NCI-H460 (cell line): ENCODE measurements around the gene SKAP2. TPM values are rescaled to one million over a fixed set of nuclear protein-coding genes. Genes with fewer than 3 reads are reported as not detected.
A peak's percentile ranks its signal among the peaks of the same experiment; 100 is the strongest.

Experiments
- DNase-seq: peaks from one replicate; pipeline ENCODE4 v3.0.0-alpha.2; 2016; ENCODE audit warnings: low read depth; ENCODE audit errors: extremely low read depth
- total RNA-seq: library from RNA; depleted of rRNA; stranded (reverse); fragments of >200 nt; shearing (Covaris generic); gene quantifications from 2 replicates; pipeline ENCODE4 v1.2.3, GENCODE V29; 2014

Gene SKAP2
- total RNA-seq, 1 experiment from 2014 or later: 52.1 TPM

DNA sequence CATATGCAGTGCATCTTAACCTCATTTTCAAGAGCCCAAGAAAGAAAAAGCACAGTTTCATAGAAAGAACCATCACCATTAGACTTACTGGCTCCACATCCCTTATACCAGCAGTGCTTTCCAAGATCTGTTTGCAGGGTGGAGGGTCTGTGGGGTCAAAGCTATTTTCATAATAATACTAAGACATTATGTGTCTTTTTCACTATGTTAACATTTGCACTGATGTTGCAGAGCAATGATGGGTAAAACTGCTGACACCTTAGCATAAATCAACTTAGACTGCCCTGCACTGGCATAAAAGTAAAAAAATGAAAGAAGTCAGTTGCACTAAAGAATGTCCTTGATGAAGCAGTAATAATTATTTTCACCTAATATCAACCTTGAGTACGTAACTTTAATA lies 166.2 kb downstream of the SKAP2 start:
- DNase-seq: no peak

GRCh38 chr7:26696978-26697377 lies 167.4 kb downstream of the SKAP2 start:
- DNase-seq: no peak

GRCh38 chr7:26696161-26696560 lies 168.2 kb downstream of the SKAP2 start:
- no peak for DNase-seq

DNA sequence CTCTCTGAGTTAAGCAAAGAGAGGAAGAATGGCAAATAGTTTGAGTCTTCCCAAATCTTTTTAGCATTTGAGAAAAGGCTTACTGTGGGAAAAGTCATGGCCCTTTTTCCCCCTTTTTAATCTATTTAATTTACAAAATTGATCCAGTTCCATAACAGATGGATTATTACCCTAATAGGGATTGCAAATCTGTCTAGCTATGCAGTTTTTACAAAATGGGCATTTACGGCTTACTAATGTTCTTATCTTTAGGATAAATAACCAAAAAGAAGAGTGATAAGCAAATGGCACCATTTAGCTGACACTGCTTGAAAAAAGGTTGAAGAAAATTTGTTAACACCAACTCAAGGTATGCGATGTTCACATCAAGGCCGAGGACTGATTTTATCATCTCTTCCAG lies 169.7 kb downstream of the SKAP2 start:
- DNase-seq: no peak

- no peak for DNase-seq
Observed at GRCh38 chr7:26694141-26694540, 170.2 kb downstream of the SKAP2 start.

GRCh38 chr7:26691886-26692285 lies 172.5 kb downstream of the SKAP2 start:
- no peak for DNase-seq

DNA sequence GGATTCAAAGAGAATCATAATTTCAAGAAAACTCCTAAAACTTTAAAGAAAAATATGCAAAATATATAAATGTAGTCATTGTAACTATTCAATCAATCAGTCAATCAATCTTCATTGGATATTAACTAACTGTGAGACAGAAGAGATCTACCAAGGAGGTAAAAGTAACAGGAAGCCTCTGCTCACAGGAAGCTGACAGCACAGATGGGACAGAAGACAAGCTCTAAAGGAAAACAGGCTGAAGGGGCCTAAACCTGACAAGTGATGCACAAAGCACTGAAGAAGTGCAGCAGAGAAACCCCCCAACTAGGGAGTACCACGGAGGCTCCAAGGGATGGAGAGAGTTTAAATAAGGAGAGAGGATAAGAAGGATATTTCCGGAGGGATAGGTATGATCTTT lies 173.0 kb downstream of the SKAP2 start:
- DNase-seq: no peak

DNA sequence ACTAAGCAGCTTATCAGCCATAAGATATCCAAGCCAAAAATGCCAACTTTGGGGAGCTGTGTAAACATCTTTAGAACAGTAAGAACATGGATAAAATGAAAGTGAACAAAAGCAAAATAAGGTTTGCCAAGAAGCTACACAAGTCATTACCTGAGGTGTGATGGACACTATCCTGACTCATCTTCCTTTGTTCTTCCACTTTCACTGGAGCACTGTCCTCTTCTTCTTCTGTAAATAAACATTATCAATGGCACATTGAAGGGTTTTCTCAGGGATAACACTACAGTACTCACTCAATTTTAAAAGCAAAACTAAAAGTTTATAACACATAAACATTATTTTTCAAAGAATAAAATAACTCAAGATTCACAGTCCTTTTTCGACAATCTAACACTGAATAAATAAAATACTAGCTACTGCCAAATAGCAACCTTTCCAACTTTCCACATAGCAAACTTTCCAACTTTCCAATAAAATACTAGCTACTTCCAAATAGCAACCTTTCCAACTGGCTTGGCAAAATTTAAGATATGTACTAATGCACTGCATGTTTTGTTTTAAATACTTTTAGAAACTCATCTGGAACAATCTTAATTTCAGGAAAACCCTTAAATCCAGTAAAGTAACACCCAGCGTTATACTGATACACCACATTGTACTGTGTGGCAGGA lies 174.1 kb downstream of the SKAP2 start:
- DNase-seq: no peak

DNA sequence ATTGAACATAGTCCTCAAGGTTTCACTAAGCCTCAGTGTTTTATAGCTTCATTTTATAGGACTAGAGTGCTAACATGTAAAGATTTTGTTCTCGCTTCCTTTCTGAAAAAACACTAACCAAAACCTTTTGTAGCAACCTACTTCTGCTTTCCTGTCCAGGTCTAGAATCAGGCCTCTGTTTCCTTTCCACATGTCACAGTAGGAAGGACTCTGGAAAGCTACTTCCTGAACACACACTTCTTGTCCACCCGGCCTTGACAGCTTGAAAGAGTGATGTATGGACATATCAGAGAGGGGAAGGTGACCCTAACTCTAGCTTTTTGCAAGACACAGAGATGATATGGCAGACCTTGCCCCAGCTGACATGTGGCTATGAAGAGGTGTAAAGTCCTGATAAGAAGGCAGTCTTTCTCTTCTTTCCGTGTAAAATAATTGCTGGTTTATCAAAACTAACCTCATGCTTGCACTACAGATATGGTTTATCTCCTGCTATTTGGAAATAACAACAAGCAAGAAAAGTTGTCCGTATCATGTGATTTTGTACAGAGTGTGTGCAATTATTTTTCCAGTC lies 175.4 kb downstream of the SKAP2 start:
- DNase-seq: no peak

DNA sequence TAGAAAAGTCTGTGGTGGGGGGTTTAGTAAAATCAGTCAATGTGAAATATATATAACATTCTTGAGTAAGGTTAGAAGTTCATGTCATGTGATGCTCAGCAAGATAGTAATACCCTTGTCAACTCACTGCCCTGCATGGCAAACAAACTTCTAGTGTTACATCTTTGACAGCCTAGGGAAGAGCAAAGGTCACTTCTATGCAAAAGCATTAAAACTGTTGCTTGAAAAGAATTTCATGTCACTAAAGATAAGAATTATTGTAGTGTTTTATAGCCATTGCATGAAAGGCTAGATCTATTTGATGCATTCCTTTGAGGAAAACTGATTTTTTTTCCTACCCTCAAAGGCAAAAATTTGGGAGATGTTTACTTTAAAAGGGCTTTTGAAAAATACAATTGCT lies 176.0 kb downstream of the SKAP2 start:
- no peak for DNase-seq

- DNase-seq: no peak
Observed at GRCh38 chr7:26687032-26687431, 177.4 kb downstream of the SKAP2 start.

DNA sequence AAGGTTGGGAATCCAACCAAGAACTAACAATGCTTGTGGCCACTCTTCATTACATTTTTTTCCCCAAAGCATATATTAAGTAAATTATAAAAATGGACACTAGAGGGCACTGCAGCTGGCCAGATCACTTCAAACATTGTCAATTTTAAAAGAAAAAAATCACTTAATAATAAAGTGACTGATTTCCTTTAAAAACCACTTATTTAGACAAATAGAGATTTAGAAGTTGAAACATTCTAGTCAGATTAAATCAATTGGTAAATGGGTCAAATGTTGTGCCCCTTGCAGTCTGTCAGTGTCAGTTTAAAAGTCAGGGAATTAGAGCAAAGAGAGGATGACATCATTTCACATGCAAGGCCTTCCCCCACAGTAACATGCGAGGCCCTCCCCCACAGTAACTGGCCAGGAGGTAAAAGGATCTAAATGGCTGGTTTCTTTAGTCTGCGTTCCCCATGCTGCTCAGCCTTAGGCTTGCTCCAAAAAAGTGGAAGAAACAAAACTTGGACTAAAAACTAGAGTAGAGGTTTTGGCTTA lies 177.9 kb downstream of the SKAP2 start:
- DNase-seq: peak; percentile 18

GRCh38 chr7:26685606-26686005 lies 178.8 kb downstream of the SKAP2 start:
- no peak for DNase-seq

GRCh38 chr7:26684447-26684846 lies 179.9 kb downstream of the SKAP2 start:
- no peak for DNase-seq

- DNase-seq: no peak
Observed at GRCh38 chr7:26683277-26683676, 181.1 kb downstream of the SKAP2 start.

DNA sequence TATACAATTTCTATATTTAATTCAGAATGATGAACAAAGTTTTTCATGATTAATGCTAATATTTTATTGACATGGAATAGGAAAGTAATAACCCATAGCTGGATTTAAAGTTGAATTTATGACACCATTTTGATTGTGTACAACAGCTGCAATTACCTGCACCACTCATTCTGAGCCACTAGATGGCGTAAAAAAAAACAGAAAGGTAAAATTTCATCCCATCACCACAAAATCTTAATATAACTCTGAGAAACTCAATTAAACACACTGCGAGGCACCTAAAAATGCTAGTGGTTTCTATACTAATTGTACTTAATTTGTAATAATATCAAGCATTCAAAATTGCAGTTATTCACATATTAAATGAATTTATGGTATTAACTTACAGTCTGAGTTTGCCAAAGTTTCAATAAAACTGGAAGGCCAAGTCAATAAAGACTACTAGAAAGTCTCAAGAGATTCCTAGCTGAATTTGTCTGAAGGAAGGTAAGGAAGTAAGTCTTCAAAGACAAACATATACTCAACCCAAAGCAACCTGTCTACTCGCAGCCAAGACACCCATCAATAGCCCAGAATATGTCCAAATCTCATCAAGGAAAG lies 182.5 kb downstream of the SKAP2 start:
- DNase-seq: peak; percentile 42

DNA sequence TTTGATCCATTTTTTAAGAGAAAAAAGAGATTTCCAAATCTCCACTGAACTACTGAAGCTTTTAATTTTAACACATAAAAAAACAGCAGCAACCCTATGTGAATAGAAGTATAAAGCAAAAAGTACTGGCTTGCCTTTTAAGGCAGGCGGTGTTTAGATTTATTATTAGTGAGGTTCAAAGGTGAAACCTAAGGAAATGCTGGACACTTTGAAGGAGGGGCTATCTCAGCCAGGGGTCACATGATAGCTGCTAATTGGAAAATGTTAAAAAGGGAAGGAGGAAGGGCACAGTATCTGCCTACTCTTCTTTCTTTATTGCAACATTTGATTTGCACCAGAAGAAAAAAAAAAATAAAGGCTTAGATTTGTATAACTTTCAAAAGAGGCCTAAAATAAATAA lies 183.8 kb downstream of the SKAP2 start:
- DNase-seq: no peak

DNA sequence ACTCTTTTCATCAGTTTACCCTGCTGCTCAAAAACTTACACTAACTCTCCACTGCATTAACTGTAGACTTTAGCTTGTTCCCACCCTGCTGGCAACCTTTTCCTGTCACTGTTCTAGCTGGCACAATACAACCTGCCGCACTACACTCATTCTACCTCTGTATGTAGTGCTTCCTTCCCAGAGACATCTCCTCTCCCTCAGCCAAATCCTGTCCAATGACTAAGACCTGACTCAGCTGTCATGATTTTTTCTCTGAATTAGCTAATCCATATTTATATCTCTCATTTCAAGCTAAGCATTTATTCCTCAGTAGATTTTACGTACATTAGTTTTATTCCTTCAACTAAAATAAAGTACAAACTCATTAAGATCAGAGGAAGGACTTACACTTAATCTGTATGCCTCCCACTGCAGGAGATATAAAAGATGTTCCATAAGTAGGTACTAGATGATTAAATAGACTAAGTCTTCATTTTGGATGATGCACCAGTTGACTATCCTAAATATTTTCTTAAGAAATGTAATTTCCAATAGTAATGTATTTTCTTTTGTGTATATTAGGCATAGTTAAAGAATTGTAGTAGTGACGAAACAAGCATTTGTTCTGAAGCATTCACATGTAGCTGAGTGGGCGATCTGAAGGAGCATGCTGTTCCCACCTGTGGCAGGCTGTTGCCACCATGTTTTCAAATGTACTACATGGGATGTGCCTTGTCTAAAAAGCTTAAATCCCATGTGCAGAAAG lies 189.1 kb downstream of the SKAP2 start:
- no peak for DNase-seq

DNA sequence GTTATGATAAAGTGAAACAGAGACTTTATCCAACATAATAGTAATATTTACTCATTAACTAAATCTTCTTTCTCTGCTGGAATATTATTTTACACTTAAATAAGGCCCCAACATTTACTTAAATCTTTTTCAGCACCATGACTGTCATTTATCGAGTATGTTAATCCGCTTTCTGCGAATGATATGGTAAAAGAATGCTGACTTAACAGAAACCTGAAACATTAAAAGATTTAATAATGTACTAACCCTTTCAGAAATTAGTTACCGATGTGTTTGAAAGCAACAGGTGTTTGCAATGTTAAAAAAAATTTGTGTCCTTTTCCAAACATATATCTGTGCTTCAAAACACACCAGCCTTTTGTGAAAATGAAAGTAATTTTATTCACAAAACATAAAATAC lies 190.5 kb downstream of the SKAP2 start:
- no peak for DNase-seq

- no peak for DNase-seq
Observed at GRCh38 chr7:26673271-26673670, 191.1 kb downstream of the SKAP2 start.

- no peak for DNase-seq
Observed at GRCh38 chr7:26670841-26671240, 193.5 kb downstream of the SKAP2 start.
